Measurements from ENCODE around the gene LCE4A. TPM values are rescaled to one million over a fixed set of nuclear protein-coding genes. Genes with fewer than 3 reads are reported as not detected.

The LCE4A gene
- total and polyA plus RNA-seq, 4 donors = not detected

DNA sequence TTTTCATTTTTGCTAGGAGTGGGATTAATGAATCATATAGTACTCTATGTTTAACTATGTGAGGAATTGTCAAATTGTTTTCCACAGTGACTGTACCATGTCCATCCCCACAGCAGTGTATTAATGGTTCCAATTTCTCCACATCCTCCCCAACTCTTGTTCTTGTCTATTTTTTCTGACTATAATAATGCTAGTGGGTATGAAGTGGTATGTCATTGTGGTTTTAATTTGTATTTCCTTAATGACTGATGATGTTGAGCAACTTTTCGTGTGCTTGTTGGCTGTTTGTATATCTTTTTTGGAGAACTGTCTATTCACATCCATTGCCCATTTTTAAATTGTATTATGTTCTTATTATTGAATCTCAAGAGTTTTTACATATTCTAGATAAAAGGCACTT lies 39.9 kb downstream of the LCE4A start:
- WGBS, 2 donors = 11 to 16% methylated on average over 1 of the region's 1 CpG
- Histone ChIP-seq H3K9me3 (ENCODE audit: control insufficient read depth in 4 of 4, insufficient read depth in 3 of 4, low read length in 3 of 4) (no peaks in the 10 kb centered on the region), H3K4me1 (ENCODE audit: control insufficient read depth in 5 of 5, insufficient read depth in 5 of 5, low read length in 5 of 5) (no peaks in the 10 kb centered on the region), H3K27me3 (ENCODE audit: control insufficient read depth in 3 of 3, insufficient read depth in 3 of 3, low read length in 2 of 3) (peaks cover 0 to 6% (median 0%) of the 10 kb centered on the region in 3 donors), H3K9ac (ENCODE audit: insufficient read depth in 1 of 2, low read length in 2 of 2) (no peak overlapping the region), H3K4me3 (no peak overlapping the region), H3K27ac (ENCODE audit: low read depth in 1 of 2, low read length in 1 of 2) (no peak overlapping the region), H3K36me3 (ENCODE audit: control insufficient read depth in 4 of 4, insufficient read depth in 4 of 4, low read length in 4 of 4) (no peaks in the 10 kb centered on the region)
- TF ChIP-seq, protein P1, sequence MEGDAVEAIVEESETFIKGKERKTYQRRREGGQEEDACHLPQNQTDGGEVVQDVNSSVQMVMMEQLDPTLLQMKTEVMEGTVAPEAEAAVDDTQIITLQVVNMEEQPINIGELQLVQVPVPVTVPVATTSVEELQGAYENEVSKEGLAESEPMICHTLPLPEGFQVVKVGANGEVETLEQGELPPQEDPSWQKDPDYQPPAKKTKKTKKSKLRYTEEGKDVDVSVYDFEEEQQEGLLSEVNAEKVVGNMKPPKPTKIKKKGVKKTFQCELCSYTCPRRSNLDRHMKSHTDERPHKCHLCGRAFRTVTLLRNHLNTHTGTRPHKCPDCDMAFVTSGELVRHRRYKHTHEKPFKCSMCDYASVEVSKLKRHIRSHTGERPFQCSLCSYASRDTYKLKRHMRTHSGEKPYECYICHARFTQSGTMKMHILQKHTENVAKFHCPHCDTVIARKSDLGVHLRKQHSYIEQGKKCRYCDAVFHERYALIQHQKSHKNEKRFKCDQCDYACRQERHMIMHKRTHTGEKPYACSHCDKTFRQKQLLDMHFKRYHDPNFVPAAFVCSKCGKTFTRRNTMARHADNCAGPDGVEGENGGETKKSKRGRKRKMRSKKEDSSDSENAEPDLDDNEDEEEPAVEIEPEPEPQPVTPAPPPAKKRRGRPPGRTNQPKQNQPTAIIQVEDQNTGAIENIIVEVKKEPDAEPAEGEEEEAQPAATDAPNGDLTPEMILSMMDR (IDR thresholded peaks at IDR 0.05; ENCODE audit: control extremely low read depth, extremely low read depth) = no peak
- DNase-seq = no peak
- ATAC-seq (ENCODE audit: insufficient read depth, low FRiP score) = no peak

DNA sequence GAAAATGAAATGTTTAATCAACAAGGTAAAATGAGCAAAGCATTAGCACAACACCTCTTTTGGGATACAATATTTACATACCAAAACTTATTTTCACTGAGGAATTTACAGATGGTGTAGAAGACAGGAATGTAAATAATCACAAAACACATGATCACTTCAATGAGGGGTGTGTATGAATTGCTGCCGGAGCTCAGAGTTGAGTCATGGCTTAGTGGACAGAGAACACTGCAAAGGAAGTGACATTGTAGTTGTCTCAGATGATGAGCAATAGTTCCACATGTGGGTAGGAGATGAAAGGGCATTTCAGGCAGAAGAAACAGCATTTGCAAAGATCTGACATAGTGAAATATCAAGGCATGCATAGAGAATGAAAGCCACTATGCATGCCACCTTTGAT lies 44.3 kb downstream of the LCE4A start:
- Histone ChIP-seq H3K4me1 (ENCODE audit: control insufficient read depth in 5 of 5, insufficient read depth in 5 of 5, low read length in 5 of 5) (no peaks in the 10 kb centered on the region), H3K27me3 (ENCODE audit: control insufficient read depth in 3 of 3, insufficient read depth in 3 of 3, low read length in 2 of 3) (peaks cover 0 to 4% (median 0%) of the 10 kb centered on the region in 3 donors), H3K9me3 (ENCODE audit: control insufficient read depth in 4 of 4, insufficient read depth in 3 of 4, low read length in 3 of 4) (peaks cover 0 to 3% (median 0%) of the 10 kb centered on the region in 4 donors), H3K4me3 (no peak overlapping the region), H3K27ac (ENCODE audit: low read depth in 1 of 2, low read length in 1 of 2) (no peak overlapping the region), H3K36me3 (ENCODE audit: control insufficient read depth in 4 of 4, insufficient read depth in 4 of 4, low read length in 4 of 4) (no peaks in the 10 kb centered on the region), H3K9ac (ENCODE audit: insufficient read depth in 1 of 2, low read length in 2 of 2) (no peak overlapping the region)
- WGBS, 2 donors = 35 to 56% methylated on average over 1 of the region's 1 CpG
- TF ChIP-seq, protein P1 (IDR thresholded peaks at IDR 0.05; ENCODE audit: control extremely low read depth, extremely low read depth) = no peak
- DNase-seq (no peak), ATAC-seq (ENCODE audit: insufficient read depth, low FRiP score) (no peak)

DNA sequence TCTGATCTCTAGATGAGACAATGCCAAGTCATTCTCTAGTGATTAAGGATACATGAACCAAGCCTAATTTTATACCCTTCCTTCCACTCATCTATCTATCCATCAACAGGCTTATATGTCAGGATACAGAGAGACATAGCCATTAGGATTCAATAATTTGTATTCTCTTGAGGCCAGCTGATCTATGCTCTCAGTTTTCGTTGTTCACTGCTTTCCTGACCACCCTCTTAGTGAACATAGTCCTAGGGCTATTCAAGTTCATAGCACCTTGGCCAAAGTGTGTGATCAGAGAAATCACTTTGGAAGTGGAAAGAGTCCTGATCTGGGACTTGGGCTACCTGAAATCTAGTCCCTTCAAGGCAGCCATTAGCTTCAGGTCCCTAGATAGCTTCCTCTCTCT lies 45.6 kb downstream of the LCE4A start:
- 36 to 50% methylated on average over 1 of the region's 1 CpG for WGBS, 2 donors
- Histone ChIP-seq H3K36me3 (ENCODE audit: control insufficient read depth in 4 of 4, insufficient read depth in 4 of 4, low read length in 4 of 4) (no peaks in the 10 kb centered on the region), H3K27me3 (ENCODE audit: control insufficient read depth in 3 of 3, insufficient read depth in 3 of 3, low read length in 2 of 3) (peaks cover 0 to 4% (median 0%) of the 10 kb centered on the region in 3 donors), H3K9ac (ENCODE audit: insufficient read depth in 1 of 2, low read length in 2 of 2) (no peak overlapping the region), H3K4me3 (no peak overlapping the region), H3K4me1 (ENCODE audit: control insufficient read depth in 5 of 5, insufficient read depth in 5 of 5, low read length in 5 of 5) (no peaks in the 10 kb centered on the region), H3K9me3 (ENCODE audit: control insufficient read depth in 4 of 4, insufficient read depth in 3 of 4, low read length in 3 of 4) (peaks cover 0 to 5% (median 0%) of the 10 kb centered on the region in 4 donors), H3K27ac (ENCODE audit: low read depth in 1 of 2, low read length in 1 of 2) (no peak overlapping the region)
- ATAC-seq (ENCODE audit: insufficient read depth, low FRiP score) = no peak
- no peak for DNase-seq
- TF ChIP-seq, protein P1 (IDR thresholded peaks at IDR 0.05; ENCODE audit: control extremely low read depth, extremely low read depth) = no peak

DNA sequence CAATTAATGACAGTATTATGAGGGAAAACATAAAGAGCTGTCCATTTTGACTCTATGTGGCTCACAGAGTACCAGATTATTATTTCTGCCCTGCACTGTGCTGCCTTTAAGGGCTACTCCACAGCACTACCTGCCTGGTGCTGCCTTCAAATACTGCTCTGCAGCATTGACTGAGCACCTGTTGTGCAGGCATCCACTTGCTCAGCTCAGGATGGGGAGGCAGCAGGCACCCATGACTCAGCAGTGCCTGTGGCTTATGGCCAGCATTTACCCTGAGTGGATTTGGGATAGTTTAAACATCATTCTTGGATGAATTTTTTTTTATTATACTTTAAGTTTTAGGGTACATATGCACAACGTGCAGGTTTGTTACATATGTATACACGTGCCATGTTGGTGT lies 48.9 kb downstream of the LCE4A start:
- Histone ChIP-seq H3K36me3 (ENCODE audit: control insufficient read depth in 4 of 4, insufficient read depth in 4 of 4, low read length in 4 of 4) (no peaks in the 10 kb centered on the region), H3K4me3 (no peak overlapping the region), H3K27me3 (ENCODE audit: control insufficient read depth in 3 of 3, insufficient read depth in 3 of 3, low read length in 2 of 3) (peaks cover 0 to 4% (median 0%) of the 10 kb centered on the region in 3 donors), H3K9me3 (ENCODE audit: control insufficient read depth in 4 of 4, insufficient read depth in 3 of 4, low read length in 3 of 4) (peaks cover 0 to 5% (median 0%) of the 10 kb centered on the region in 4 donors), H3K4me1 (ENCODE audit: control insufficient read depth in 5 of 5, insufficient read depth in 5 of 5, low read length in 5 of 5) (no peaks in the 10 kb centered on the region), H3K9ac (ENCODE audit: insufficient read depth in 1 of 2, low read length in 2 of 2) (no peak overlapping the region), H3K27ac (ENCODE audit: low read depth in 1 of 2, low read length in 1 of 2) (no peak overlapping the region)
- 78% methylated on average over 2 of the region's 2 CpGs for WGBS, 2 donors
- DNase-seq (no peak), ATAC-seq (ENCODE audit: insufficient read depth, low FRiP score) (no peak)
- TF ChIP-seq, protein P1 (IDR thresholded peaks at IDR 0.05; ENCODE audit: control extremely low read depth, extremely low read depth) = no peak

Measured in lung (tissue), 12 donors.